DOHH2 (cell line): ENCODE measurements around the gene CCNG2.

Experiments
- H3F3A ChIP-seq: fragments of 200-600 bp; sonication (generic), shearing (Covaris generic); 2 replicates; pipeline ENCODE4 v1.6.0; 2016; ENCODE audit warnings: antibody characterized with exemption, mild to moderate bottlenecking; ENCODE audit not compliant: control insufficient read depth, insufficient read depth
- H3K27ac ChIP-seq: fragments of 200-600 bp; sonication (generic); 2 replicates; pipeline ENCODE4 v1.5.1; 2014; ENCODE audit warnings: low read depth, mild to moderate bottlenecking, low read length, moderate library complexity
- H3K27me3 ChIP-seq: fragments of 200-600 bp; sonication (generic); 2 replicates; pipeline ENCODE4 v1.6.1; 2014; ENCODE audit warnings: mild to moderate bottlenecking, low read length, mixed read lengths; ENCODE audit not compliant: control insufficient read depth
- H3K36me3 ChIP-seq: fragments of 200-600 bp; sonication (generic); 2 replicates; pipeline ENCODE4 v1.6.1; 2014; ENCODE audit warnings: mild to moderate bottlenecking, low read length, moderate library complexity, mixed read lengths; ENCODE audit not compliant: control insufficient read depth
- H3K4me1 ChIP-seq: fragments of 200-600 bp; sonication (generic); 2 replicates; pipeline ENCODE4 v1.6.1; 2014; ENCODE audit warnings: mild to moderate bottlenecking, low read length, mixed read lengths; ENCODE audit not compliant: control insufficient read depth
- H3K4me2 ChIP-seq: fragments of 200-600 bp; sonication (generic); 2 replicates; pipeline ENCODE4 v1.6.0; 2014; ENCODE audit warnings: mild to moderate bottlenecking, low read length, moderate library complexity
- H3K4me3 ChIP-seq: fragments of 200-600 bp; sonication (generic); 2 replicates; pipeline ENCODE4 v1.5.1; 2014; ENCODE audit warnings: mild to moderate bottlenecking, low read length, mixed read lengths
- H3K79me2 ChIP-seq: fragments of 200-600 bp; sonication (generic); 2 replicates; pipeline ENCODE4 v1.6.1; 2014; ENCODE audit warnings: mild to moderate bottlenecking, low read length, mixed read lengths; ENCODE audit not compliant: control insufficient read depth
- H3K9me2 ChIP-seq: fragments of 200-600 bp; sonication (generic); replicated peaks from 2 replicates; pipeline ENCODE4 v1.6.1; 2014; ENCODE audit warnings: mild to moderate bottlenecking, low read length, mixed read lengths; ENCODE audit not compliant: control insufficient read depth
- H3K9me3 ChIP-seq: fragments of 200-600 bp; sonication (generic); 2 replicates; pipeline ENCODE4 v1.6.1; 2014; ENCODE audit warnings: antibody characterized with exemption, low read length, mixed read lengths; ENCODE audit not compliant: control insufficient read depth, insufficient read depth
- H4K20me1 ChIP-seq: fragments of 200-600 bp; sonication (generic); 2 replicates; pipeline ENCODE4 v1.6.0; 2014; ENCODE audit warnings: low read depth, mild to moderate bottlenecking, antibody characterized with exemption, low read length, moderate library complexity; ENCODE audit not compliant: control insufficient read depth, insufficient read depth
- CTCF ChIP-seq: fragments of 200-600 bp; sonication (generic); IDR thresholded peaks from one replicate; pipeline ENCODE4 v1.5.1; 2014; ENCODE audit warnings: antibody characterized with exemption, mild to moderate bottlenecking, low read depth, low read length; ENCODE audit not compliant: poor library complexity, severe bottlenecking
- EZH2phosphoT487 ChIP-seq: fragments of 200-600 bp; sonication (generic); IDR thresholded peaks from 2 replicates; pipeline ENCODE4 v1.6.1; 2017; ENCODE audit warnings: borderline replicate concordance, mild to moderate bottlenecking, antibody characterized with exemption, low read length, moderate library complexity, mixed read lengths

CCNG2 gene

DNA sequence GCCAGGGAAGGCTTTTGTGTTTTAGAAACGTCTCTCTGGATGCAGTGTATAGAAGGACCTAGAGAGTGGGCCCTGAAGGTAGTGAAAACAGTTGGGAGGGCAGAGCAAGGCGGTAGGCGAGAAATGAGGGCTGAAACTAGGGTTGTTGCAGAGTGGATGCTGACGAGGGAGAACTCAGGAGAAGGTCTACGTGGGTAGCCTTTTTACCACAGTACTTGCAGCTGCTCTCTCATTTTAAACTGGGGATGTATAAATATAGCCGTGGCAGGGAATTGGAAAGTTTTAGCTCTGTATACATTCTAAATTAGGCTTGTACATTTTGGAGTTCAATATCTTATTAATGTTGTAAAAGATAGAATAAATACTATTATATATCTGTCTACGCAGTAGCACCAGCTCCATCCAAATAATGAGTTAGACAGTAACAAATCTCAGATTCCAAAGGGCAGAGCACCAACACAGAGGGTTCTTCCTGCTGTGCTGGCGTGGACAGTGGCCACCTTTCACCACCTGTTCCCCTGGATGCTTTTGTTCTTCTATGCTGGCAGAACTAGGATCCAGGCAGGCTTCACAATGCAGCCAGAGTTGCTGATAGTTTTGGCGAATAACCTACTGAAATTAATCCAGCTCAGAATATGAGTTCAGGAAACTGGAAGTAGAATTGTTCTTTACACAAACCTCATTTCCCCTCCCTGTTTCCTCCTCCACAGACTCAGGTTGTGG lies 31.7 kb downstream of the CCNG2 start:
- Histone ChIP-seq H3K79me2 (no peaks in the 10 kb centered on the region), H3F3A (no peaks in the 10 kb centered on the region), H3K27ac (no peak overlapping the region), H3K4me1 (peaks cover 7% of the 10 kb centered on the region), H3K4me3 (no peak overlapping the region), H3K27me3 (peaks cover 7% of the 10 kb centered on the region), H3K9me3 (no peaks in the 10 kb centered on the region), H3K4me2 (no peak overlapping the region), H4K20me1 (no peaks in the 10 kb centered on the region), H3K36me3 (no peaks in the 10 kb centered on the region), H3K9me2 (no peaks in the 10 kb centered on the region)
- TF ChIP-seq CTCF = no peak
- TF ChIP-seq EZH2phosphoT487 = no peak

GRCh38 chr4:77189412-77189811 lies 32.4 kb downstream of the CCNG2 start:
- no peaks in the 10 kb centered on the region for H4K20me1 ChIP-seq
- no peak overlapping the region for H3K27ac ChIP-seq
- H3K4me3 ChIP-seq = no peak overlapping the region
- H3K9me3 ChIP-seq = no peaks in the 10 kb centered on the region
- no peak overlapping the region for H3K4me2 ChIP-seq
- TF ChIP-seq EZH2phosphoT487 = no peak
- TF ChIP-seq CTCF = no peak
- H3F3A ChIP-seq = no peaks in the 10 kb centered on the region
- peaks cover 3% of the 10 kb centered on the region for H3K27me3 ChIP-seq
- no peaks in the 10 kb centered on the region for H3K9me2 ChIP-seq
- H3K4me1 ChIP-seq = peaks cover 15% of the 10 kb centered on the region
- no peaks in the 10 kb centered on the region for H3K36me3 ChIP-seq
- no peaks in the 10 kb centered on the region for H3K79me2 ChIP-seq

- Histone ChIP-seq H3K36me3 (no peaks in the 10 kb centered on the region), H3F3A (no peaks in the 10 kb centered on the region), H3K27me3 (0 out of 2 replicates have a peak, but pooled peaks cover 3% of the 10 kb centered on the region), H3K4me3 (no peak overlapping the region), H3K27ac (no peak overlapping the region), H3K9me2 (no peaks in the 10 kb centered on the region), H3K4me2 (no peak overlapping the region), H4K20me1 (no peaks in the 10 kb centered on the region), H3K4me1 (peaks cover 16% of the 10 kb centered on the region), H3K79me2 (no peaks in the 10 kb centered on the region), H3K9me3 (no peaks in the 10 kb centered on the region)
- no peak for TF ChIP-seq CTCF
- TF ChIP-seq EZH2phosphoT487 = no peak
Observed at GRCh38 chr4:77190053-77190452, 33.0 kb downstream of the CCNG2 start.
